K562 (cell line): Measurements from ENCODE around the gene OR2G2. TPM values are rescaled to one million over a fixed set of nuclear protein-coding genes. Genes with fewer than 3 reads are reported as not detected.

Experiments used
- C11orf30 ChIP-seq: fragments of 450-650 bp; IDR thresholded peaks from 2 replicates; pipeline ENCODE4 v1.6.1; 2016; ENCODE audit warnings: low read depth, mild to moderate bottlenecking
- CBFA2T2 ChIP-seq: fragments of 450-650 bp; conservative IDR thresholded peaks from 2 replicates; pipeline ENCODE4 v1.6.1; 2017; ENCODE audit warnings: mild to moderate bottlenecking
- CXXC5 ChIP-seq: fragments of 250-450 bp; sonication (Bioruptor Pico); IDR thresholded peaks from 2 replicates; pipeline ENCODE4 v1.8.0; 2022; ENCODE audit warnings: inconsistent platforms, mild to moderate bottlenecking, moderate library complexity
- DACH1 ChIP-seq: fragments of 450-650 bp; IDR thresholded peaks from 2 replicates; pipeline ENCODE4 v1.6.1; 2018; ENCODE audit not compliant: partially characterized antibody
- ELF4 ChIP-seq: fragments of 450-650 bp; formaldehyde crosslinking; IDR thresholded peaks from 2 replicates; pipeline ENCODE4 v1.4.0; 2022; ENCODE audit warnings: missing genetic modification characterization
- EP300 ChIP-seq: IDR thresholded peaks from 2 replicates; pipeline ENCODE4 v1.6.1; 2012; ENCODE audit warnings: low read length, improper control_type of control experiment
- FOXA1 ChIP-seq: fragments of 450-650 bp; IDR thresholded peaks from 2 replicates; pipeline ENCODE4 v1.6.1; 2016; ENCODE audit warnings: mild to moderate bottlenecking, borderline replicate concordance
- NFIC ChIP-seq: fragments of 450-650 bp; IDR thresholded peaks from 2 replicates; pipeline ENCODE4 v1.6.1; 2017; ENCODE audit warnings: mild to moderate bottlenecking, inconsistent platforms
- PPARD ChIP-seq: fragments of 250-450 bp; sonication (Bioruptor Pico); IDR thresholded peaks from 2 replicates; pipeline ENCODE4 v1.8.0; 2022; ENCODE audit warnings: inconsistent platforms, mild to moderate bottlenecking, moderate library complexity
- RBBP5 ChIP-seq: fragments of 200-600 bp; sonication (generic); IDR thresholded peaks from 2 replicates; pipeline ENCODE4 v1.6.1; 2012; ENCODE audit warnings: borderline replicate concordance, mild to moderate bottlenecking, low read length, control low read depth, inconsistent platforms; ENCODE audit not compliant: insufficient read depth, poor library complexity, severe bottlenecking
- RUNX1 ChIP-seq: sonication (generic); IDR thresholded peaks from 2 replicates; pipeline ENCODE4 v1.6.1; 2016; ENCODE audit warnings: antibody characterized with exemption, low read depth
- SMARCA4 ChIP-seq: fragments of 450-650 bp; IDR thresholded peaks from 2 replicates; pipeline ENCODE4 v1.6.1; 2016
- SPI1 ChIP-seq: IDR thresholded peaks from 2 replicates; pipeline ENCODE4 v1.6.1; 2011; ENCODE audit warnings: low read depth, low read length, control low read depth, borderline replicate concordance
- ZBTB17 ChIP-seq: fragments of 450-650 bp; formaldehyde crosslinking; IDR thresholded peaks from 2 replicates; pipeline ENCODE4 v1.4.0; 2020; ENCODE audit warnings: mild to moderate bottlenecking
- ZNF311 ChIP-seq: fragments of 250-450 bp; sonication (Bioruptor Pico); IDR thresholded peaks from 2 replicates; pipeline ENCODE4 v1.4.0; 2020; ENCODE audit warnings: mild to moderate bottlenecking, moderate library complexity
- ZNF445 ChIP-seq: fragments of 250-450 bp; sonication (Bioruptor Pico); IDR thresholded peaks from 2 replicates; pipeline ENCODE4 v1.4.0; 2020; ENCODE audit warnings: low read depth, mild to moderate bottlenecking, moderate library complexity
- ZNF589 ChIP-seq: fragments of 200-800 bp; sonication (Bioruptor generic); IDR thresholded peaks from 2 replicates; pipeline ENCODE4 v1.6.1; 2016; ENCODE audit warnings: low read depth, missing genetic modification characterization, missing compliant biosample characterization
- polyA plus RNA-seq, 8 experiments: library from polyadenylated mRNA; depleted of rRNA in 4 of 8; stranded (reverse) in 5 of 8; unstranded in 3 of 8; fragments of >200 nt; fragmentation: Nextera tagmentation in 2 of 8; fragmentation: Illumina TruSeq in 1 of 8; extraction: Ambion mirVana in 2 of 8; extraction: Trizol in 1 of 8; gene quantifications; 2 replicates each; pipeline versions ENCODE4 v1.2.1 to v1.2.3, GENCODE V29; 2011 to 2014; ENCODE audit warnings: inconsistent platforms in 1 of 8, missing spikeins in 1 of 8
- total RNA-seq, 7 experiments: library from RNA; depleted of rRNA in 6 of 7; stranded (reverse); fragments of >200 nt in 6 of 7; fragmentation: Illumina TruSeq in 2 of 7; extraction: Trizol in 2 of 7; gene quantifications; 2 replicates each; pipeline versions ENCODE4 v1.2.1 to v1.2.3, GENCODE V29; 2011 to 2021; ENCODE audit warnings: low replicate concordance in 1 of 7
- TF ChIP-seq, protein P1 (sequence below): fragments of 250-450 bp; sonication (Bioruptor Pico); IDR thresholded peaks from 2 replicates; pipeline ENCODE4 v1.5.0; 2020; ENCODE audit warnings: mild to moderate bottlenecking, borderline replicate concordance
- TF ChIP-seq, protein P2 (sequence below): sonication (generic); formaldehyde crosslinking; IDR thresholded peaks from 2 replicates; pipeline ENCODE4 v1.8.1; 2023; ENCODE audit warnings: mild to moderate bottlenecking, missing genetic modification reagents
- TF ChIP-seq, protein P3 (sequence below): fragments of 450-650 bp; IDR thresholded peaks from 2 replicates; pipeline ENCODE4 v1.6.1; 2016; ENCODE audit warnings: low read depth, mild to moderate bottlenecking, moderate library complexity

Gene OR2G2
- total and polyA plus RNA-seq, 9 of the 15 experiments (the other 6 are each of a cell fraction or from before 2014, with no cell fraction given), result not detected

DNA sequence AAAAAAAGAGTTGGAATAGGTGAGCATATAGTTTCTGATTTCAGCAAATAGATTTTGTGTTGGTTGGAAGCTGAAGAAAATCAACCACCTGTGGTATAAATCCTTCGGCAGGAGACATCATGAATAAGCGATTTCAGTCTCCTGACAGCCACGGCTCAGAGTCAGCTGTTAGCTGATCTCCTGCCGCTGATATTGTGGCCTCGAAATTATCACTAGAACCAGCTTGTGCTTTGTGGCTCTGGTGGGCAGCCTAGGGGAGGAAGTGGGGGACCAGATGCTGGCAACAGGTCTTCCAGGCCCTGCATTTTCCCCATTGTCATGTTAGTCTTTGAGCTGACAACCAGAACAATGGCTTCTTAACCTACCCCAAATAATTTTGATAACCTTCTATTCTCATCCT is 40.1 kb upstream of the OR2G2 start (continued):
- peak; percentile 65; the same call in 1 of the 2 replicates for TF ChIP-seq RUNX1
- TF ChIP-seq, protein P1, sequence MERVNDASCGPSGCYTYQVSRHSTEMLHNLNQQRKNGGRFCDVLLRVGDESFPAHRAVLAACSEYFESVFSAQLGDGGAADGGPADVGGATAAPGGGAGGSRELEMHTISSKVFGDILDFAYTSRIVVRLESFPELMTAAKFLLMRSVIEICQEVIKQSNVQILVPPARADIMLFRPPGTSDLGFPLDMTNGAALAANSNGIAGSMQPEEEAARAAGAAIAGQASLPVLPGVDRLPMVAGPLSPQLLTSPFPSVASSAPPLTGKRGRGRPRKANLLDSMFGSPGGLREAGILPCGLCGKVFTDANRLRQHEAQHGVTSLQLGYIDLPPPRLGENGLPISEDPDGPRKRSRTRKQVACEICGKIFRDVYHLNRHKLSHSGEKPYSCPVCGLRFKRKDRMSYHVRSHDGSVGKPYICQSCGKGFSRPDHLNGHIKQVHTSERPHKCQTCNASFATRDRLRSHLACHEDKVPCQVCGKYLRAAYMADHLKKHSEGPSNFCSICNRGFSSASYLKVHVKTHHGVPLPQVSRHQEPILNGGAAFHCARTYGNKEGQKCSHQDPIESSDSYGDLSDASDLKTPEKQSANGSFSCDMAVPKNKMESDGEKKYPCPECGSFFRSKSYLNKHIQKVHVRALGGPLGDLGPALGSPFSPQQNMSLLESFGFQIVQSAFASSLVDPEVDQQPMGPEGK (CRISPR knock-in tag), result peak; percentile 63; the same call in 1 of the 2 replicates
- peak; percentile 32; the same call in 1 of the 2 replicates for TF ChIP-seq CXXC5 (CRISPR knock-in tag)
- TF ChIP-seq DACH1, result peak; percentile 53
- TF ChIP-seq SPI1, result peak; percentile 89
- TF ChIP-seq, protein P2, sequence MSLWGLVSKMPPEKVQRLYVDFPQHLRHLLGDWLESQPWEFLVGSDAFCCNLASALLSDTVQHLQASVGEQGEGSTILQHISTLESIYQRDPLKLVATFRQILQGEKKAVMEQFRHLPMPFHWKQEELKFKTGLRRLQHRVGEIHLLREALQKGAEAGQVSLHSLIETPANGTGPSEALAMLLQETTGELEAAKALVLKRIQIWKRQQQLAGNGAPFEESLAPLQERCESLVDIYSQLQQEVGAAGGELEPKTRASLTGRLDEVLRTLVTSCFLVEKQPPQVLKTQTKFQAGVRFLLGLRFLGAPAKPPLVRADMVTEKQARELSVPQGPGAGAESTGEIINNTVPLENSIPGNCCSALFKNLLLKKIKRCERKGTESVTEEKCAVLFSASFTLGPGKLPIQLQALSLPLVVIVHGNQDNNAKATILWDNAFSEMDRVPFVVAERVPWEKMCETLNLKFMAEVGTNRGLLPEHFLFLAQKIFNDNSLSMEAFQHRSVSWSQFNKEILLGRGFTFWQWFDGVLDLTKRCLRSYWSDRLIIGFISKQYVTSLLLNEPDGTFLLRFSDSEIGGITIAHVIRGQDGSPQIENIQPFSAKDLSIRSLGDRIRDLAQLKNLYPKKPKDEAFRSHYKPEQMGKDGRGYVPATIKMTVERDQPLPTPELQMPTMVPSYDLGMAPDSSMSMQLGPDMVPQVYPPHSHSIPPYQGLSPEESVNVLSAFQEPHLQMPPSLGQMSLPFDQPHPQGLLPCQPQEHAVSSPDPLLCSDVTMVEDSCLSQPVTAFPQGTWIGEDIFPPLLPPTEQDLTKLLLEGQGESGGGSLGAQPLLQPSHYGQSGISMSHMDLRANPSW, result no peak
- TF ChIP-seq ZNF445 (CRISPR knock-in tag), result peak; percentile 61; the same call in 1 of the 2 replicates
- TF ChIP-seq ZNF311 (CRISPR knock-in tag), result peak; percentile 79
- TF ChIP-seq EP300, result peak; percentile 36
- TF ChIP-seq FOXA1, result no peak
- no peak for TF ChIP-seq RBBP5
- TF ChIP-seq SMARCA4, result peak; percentile 55; the same call in 1 of the 2 replicates
- TF ChIP-seq, protein P3, sequence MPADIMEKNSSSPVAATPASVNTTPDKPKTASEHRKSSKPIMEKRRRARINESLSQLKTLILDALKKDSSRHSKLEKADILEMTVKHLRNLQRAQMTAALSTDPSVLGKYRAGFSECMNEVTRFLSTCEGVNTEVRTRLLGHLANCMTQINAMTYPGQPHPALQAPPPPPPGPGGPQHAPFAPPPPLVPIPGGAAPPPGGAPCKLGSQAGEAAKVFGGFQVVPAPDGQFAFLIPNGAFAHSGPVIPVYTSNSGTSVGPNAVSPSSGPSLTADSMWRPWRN, result 0 out of 2 replicates have a peak, but pooled peaks have one; percentile 52
- no peak for TF ChIP-seq ZNF589 (CRISPR knock-in tag)
- TF ChIP-seq CBFA2T2, result peak; percentile 71
- TF ChIP-seq PPARD (CRISPR knock-in tag), result no peak
- 0 out of 2 replicates have a peak, but pooled peaks have one; percentile 23 for TF ChIP-seq NFIC
- peak; percentile 70; the same call in 1 of the 2 replicates for TF ChIP-seq ZBTB17
- TF ChIP-seq C11orf30, result peak; percentile 45; the same call in 1 of the 2 replicates
- 0 out of 2 replicates have a peak, but pooled peaks have one; percentile 9 for TF ChIP-seq ELF4
